MG63 (cell line): ENCODE data around the gene RTN4R. TPM values are rescaled to one million over a fixed set of nuclear protein-coding genes. Genes with fewer than 3 reads are reported as not detected.

Experiments
- DNase-seq: peaks from one replicate; pipeline ENCODE4 v3.0.0-alpha.2; 2020
- H3K27me3 ChIP-seq: fragments of 250-450 bp; sonication (Bioruptor Pico); 2 replicates; pipeline ENCODE4 v1.5.1; 2020; ENCODE audit warnings: mild to moderate bottlenecking, moderate library complexity
- H3K36me3 ChIP-seq: fragments of 250-450 bp; sonication (Bioruptor Pico); 2 replicates; pipeline ENCODE4 v1.5.1; 2020; ENCODE audit warnings: mild to moderate bottlenecking, moderate library complexity
- H3K4me3 ChIP-seq: fragments of 250-450 bp; sonication (Bioruptor Pico); 2 replicates; pipeline ENCODE4 v1.5.1; 2020; ENCODE audit warnings: mild to moderate bottlenecking, moderate library complexity
- H3K9me3 ChIP-seq: fragments of 250-450 bp; sonication (Bioruptor Pico); 2 replicates; pipeline ENCODE4 v1.5.1; 2020; ENCODE audit warnings: mild to moderate bottlenecking, moderate library complexity
- total RNA-seq: library from RNA; depleted of rRNA; stranded (reverse); fragments of >200 nt; shearing (Covaris generic); gene quantifications from 2 replicates; pipeline ENCODE4 v1.2.3, GENCODE V29; 2014; ENCODE audit warnings: low replicate concordance; rRNA removed

Gene RTN4R
- total RNA-seq, 1 experiment from 2014 or later: 5.7 TPM

DNA sequence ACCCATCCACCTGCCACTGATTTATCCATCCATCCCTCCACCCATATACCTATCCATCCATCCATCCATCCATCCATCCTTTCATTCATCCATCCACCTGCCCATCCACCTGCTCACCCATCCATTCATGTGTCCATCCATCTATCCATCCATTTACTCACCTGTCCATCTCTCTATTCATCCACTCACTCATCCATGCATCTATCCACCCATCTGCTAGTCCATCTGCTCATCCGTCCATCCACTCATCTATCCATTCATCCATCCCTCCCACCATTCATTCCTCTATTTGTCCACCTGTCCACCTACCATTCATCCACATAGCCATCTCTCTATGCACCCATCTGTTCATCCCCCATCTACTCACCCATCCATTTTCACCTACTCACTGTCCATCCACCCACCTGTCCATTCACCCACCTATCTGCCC is 68.7 kb downstream of the RTN4R start:
- DNase-seq: no peak
- Histone ChIP-seq H3K9me3 (no peaks in the 10 kb centered on the region), H3K36me3 (no peaks in the 10 kb centered on the region), H3K4me3 (no peak overlapping the region), H3K27me3 (peaks cover 2% of the 10 kb centered on the region; the same call in 1 of the 2 replicates)

DNA sequence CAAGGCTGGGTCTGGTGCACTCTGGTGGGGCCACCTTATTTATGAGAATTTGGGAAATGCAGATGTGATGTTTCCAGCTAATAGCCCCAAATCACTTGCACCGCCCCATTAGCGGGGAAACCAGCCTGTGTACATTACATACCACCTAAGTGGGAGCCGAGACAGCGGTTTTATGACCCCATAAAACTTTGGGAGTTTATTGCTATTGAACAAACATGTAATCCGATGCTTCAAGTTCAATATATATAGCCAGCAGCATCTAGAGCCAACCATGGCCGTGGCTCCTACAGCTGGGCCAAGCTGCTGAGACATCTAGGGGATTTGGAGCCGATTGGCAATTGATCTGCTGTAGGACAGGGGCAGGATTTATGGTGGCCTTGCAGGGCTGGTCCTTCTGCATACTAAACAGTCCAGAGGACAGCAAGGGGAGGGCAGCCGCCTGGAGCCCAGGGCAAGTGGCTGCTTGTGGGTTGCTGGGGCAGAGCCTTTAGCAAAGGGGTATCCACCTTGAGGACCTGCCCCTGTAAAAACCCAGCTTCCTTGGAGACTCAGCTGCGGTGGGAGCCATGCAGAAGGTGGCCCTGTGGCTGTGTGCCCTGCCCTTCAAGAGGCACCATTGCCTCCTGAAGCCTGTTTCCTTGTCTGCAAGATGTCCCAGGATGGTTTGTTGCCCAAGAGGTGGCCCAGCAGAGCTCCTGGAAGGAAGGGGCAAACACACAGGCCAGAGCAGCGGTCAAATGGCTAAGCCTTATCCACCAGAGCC is 69.4 kb downstream of the RTN4R start:
- Histone ChIP-seq H3K9me3 (no peaks in the 10 kb centered on the region), H3K27me3 (peaks cover 2% of the 10 kb centered on the region; the same call in 1 of the 2 replicates), H3K36me3 (no peaks in the 10 kb centered on the region), H3K4me3 (no peak overlapping the region)
- DNase-seq: no peak

DNA sequence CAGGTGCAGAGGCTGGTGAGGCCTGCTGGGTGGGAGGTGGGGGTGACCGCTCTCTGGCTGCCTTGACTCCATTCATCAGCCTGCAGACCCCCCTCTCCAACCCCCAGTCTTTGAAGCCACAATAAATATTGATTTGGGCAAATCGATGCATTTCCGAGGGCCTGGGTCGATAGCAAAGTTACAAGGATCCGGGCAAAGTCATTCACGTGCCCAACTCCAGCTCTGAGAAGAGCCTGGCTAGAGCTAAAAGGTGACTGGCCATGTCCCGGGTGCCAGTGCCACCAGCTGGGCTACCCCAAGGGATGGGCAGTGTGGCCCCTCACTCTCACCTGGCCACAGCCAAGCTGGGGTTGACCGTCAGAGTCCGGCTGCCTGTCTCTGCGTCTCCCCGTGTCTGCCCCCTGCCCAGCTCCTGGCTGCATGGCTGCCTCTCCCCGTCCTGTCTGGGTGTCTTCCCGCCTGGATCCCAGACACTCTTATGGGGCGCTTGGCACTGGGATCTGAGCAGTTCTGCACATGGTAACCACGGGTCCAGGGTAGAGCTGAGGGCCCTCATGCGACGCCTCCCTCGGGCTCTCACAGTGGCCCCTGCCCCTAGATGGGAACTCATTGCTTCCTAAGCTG is 70.6 kb downstream of the RTN4R start:
- Histone ChIP-seq H3K36me3 (no peaks in the 10 kb centered on the region), H3K27me3 (peaks cover 2% of the 10 kb centered on the region; the same call in 1 of the 2 replicates), H3K9me3 (no peaks in the 10 kb centered on the region), H3K4me3 (no peak overlapping the region)
- no peak for DNase-seq

DNA sequence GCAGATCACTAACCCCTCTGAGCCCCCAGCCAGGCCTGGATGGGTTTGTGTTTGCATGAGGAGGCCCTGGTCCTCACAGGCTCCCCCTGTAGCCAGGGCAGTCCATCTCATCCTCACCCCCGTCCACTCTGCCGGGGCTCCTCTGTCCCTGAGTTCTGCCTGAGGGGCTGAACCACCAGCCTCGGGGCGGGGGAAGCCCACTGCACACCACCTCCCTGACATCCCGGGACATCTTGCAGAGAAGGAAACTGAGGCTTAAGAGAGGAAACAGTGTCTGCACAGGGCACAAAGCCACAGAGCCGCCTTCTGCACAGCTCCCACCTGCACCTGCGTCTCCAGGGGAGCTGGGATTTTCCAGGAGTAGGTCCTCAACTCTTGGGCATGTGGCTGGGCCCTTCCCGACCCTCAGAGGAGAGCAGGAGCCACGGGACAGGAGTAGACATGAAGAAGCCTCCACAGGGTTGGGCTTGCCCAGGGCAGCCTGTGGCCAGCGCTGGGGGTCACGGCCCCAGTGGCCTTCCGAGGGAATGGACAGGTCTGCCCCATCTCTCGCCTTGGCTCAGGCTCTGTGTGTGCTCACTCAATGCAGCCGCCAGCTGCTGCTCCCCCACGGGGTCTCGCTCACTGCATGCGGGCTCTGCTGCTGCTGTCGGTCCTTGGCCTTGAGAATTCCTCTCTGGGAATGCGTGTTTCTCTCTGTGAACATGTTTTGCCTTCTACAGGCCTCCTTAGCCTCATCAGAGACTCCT is 71.8 kb downstream of the RTN4R start:
- no peak for DNase-seq
- H3K4me3 ChIP-seq: no peak overlapping the region
- no peaks in the 10 kb centered on the region for H3K36me3 ChIP-seq
- no peaks in the 10 kb centered on the region for H3K9me3 ChIP-seq
- H3K27me3 ChIP-seq: peaks cover 2% of the 10 kb centered on the region; the same call in 1 of the 2 replicates

DNA sequence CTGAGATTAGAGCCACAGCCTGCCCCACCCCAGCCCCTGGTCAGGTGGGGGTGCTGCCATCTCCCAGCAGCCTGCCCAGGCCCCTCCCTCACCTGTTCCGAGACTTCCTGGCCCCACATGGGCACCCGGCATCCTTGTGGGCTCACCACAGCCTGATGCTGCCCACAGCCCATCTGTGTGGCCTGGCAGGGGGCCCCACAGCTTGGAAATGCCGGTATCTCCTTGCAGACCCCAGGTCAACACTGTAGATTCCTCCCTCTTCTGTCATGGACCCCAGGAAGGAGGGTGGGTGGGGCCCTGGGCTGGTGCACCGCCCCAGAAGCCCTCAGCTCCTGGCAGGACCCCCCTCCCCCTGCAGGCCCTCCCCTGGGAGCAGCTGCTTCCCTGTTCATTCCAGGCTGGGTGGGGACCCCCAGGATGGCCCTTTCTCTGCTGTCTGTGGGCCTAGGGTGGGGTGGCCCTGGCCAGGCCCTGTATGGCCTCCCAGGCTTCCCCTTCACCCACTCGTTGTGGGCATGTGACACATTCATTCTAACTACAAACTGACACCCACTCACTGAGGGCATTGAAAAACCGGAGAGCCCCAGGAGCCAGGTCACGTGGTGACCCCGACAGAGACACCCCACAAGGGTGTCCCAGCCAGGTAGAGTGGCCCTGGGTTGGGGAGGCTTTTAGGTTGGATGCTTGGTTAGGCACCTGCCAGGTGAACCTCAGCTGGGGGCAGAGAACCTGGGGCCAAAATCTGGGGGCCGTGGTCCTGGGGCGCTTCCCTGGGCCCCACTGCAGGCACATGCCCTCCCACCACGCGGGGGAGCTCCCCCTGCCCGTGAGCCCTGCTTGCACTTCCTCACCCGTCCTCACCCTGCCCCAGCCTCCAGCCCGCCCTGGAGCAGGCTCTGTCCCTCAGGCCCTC is 73.2 kb downstream of the RTN4R start:
- Histone ChIP-seq H3K27me3 (peaks cover 2% of the 10 kb centered on the region; the same call in 1 of the 2 replicates), H3K36me3 (no peaks in the 10 kb centered on the region), H3K9me3 (no peaks in the 10 kb centered on the region), H3K4me3 (no peak overlapping the region)
- DNase-seq: no peak

DNA sequence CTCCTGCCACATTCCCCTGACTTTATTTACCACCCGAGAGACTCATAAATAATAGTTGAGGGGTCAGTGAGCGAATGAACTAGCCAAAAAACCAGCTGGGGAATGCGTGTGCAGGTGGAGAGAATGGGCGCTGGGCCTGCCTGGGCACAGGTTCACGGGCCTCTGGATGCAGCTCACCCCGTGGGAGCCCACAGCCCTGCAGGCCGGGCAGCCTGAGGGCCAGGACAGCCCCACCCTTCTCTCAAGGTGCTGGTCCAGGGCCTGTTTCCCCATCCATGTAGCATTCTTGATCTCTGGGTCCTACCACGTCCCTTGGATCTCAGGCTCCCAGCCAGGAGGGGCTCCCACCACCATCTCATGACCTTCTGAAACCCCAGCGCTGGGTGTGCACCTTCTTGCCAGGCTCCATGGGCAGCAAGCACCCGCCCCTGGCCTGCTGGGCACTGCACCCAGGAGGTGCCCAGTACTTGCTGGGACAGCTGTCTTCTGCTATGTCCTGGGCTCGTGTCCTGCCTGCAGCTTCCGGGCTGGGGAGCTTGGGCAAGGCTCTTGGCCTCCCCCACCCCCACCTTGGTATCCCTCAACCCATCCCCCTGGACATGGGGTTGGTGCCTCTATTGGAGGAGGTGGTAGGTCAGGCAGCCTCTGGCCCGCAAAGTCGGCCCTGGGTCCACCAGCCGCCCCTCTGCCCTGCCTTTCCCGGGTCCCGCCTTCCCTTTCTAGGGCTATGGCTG is 74.2 kb downstream of the RTN4R start:
- no peak for DNase-seq
- Histone ChIP-seq H3K9me3 (no peaks in the 10 kb centered on the region), H3K27me3 (no peaks in the 10 kb centered on the region)

DNA sequence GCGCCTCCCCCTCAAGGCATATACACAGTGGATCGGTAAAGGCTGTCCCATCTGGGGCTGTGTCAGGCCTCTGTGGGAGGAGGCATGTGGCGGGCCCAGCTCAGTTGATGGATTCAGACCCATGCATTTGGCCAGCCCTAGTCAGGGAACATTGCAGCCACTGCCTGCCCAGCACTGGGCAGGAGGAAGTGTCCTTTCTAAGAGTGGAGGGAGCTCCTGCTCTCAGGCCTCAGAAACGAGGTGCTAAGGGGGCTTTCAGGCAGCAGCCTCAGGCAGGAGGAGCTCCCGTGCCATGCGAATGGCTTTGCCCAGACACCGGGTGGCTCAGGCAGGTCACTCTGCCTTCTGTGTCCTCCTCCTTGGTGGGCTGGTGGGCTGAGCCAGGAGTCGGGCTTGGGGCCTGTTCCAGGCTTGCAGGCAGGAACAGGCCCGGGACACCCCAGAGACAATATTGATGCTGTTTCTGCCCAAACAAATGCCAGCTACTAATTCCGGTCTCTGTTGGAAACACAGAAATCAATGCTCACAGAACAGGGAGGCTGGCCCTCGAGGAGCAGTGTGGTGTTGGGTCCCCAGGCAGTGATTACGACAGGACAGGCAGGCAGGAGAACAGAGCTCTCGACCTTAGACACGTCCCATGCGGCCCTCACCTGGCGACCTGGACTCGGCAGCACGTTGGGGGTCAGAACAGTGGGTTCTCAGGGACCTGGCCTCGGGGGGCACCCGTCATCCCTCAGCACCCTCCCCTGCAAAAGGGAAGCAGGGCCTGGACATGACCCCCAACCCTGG is 75.0 kb downstream of the RTN4R start:
- DNase-seq: no peak

More for the DNA sequence above, 74.2 kb downstream of the RTN4R start:
- H3K4me3 ChIP-seq: no peak overlapping the region
- H3K36me3 ChIP-seq: no peaks in the 10 kb centered on the region

DNA sequence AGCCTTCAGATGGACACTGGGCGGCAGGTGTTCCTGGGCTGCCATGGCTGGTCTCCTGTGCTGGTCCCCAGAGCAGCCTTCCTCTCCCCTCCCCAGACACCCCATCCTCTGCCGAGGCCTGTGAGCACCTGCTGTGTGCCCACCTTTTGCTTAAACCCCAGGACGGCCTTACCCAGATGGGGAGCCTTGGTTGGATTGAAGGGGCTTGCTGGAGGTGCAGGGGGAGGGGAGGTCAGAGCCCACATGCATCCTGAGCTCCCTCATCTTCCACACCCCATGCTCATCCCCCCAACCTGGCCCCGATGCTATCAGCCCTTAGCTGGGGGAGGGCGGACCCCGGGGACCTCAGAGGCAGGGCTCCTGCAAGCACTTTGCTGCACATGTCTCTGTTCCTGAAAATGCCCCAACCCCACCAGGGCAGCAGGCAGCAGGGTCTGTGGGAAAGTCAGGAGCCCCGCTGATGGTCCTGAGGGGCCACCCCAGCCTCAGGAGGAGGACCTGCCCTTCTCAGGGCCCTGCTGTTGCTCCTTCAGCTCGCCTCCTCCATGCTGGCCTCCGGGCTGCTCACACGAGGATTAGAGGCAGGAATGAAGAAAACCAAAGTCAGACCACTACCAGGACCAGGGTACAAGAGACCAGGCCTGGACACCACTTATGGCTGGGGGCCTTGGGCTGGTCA is 75.7 kb downstream of the RTN4R start:
- no peaks in the 10 kb centered on the region for H3K9me3 ChIP-seq
- DNase-seq: no peak
- no peak overlapping the region for H3K4me3 ChIP-seq
- H3K36me3 ChIP-seq: no peaks in the 10 kb centered on the region
- no peaks in the 10 kb centered on the region for H3K27me3 ChIP-seq

More for the DNA sequence above, 75.0 kb downstream of the RTN4R start:
- H3K4me3 ChIP-seq: no peak overlapping the region
- no peaks in the 10 kb centered on the region for H3K9me3 ChIP-seq
- H3K27me3 ChIP-seq: no peaks in the 10 kb centered on the region
- no peaks in the 10 kb centered on the region for H3K36me3 ChIP-seq

DNA sequence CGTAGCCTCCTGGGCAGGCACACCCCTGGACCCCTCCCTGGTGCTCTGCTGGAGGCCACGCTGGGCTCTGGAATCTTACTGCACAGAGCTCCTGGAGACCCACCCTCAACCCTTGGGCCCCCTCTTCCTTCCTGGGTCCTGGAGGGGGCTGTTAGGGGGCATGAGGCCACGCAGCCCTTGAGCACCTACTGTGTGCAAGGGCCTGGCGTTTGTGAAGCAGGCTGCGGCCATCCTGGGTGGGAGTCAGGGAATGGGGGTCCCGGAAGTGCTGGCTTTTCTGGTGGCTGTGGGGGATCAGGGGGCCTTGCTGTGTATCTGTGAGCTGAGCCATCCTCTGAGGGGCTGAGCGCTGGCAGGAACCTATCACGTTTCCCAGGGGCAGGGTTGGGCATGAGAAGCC is 76.3 kb downstream of the RTN4R start:
- DNase-seq: no peak
- no peaks in the 10 kb centered on the region for H3K9me3 ChIP-seq
- no peaks in the 10 kb centered on the region for H3K27me3 ChIP-seq
- H3K4me3 ChIP-seq: no peak overlapping the region
- no peaks in the 10 kb centered on the region for H3K36me3 ChIP-seq

Other genes starting within 250 kb of the RTN4R start
- gene TANGO2, start 247.2 kb downstream of the RTN4R start, total RNA-seq: 21.0 and 54.2 TPM in 2 replicates
- 16.3 and 31.0 TPM in 2 replicates for gene DGCR8, start 188.1 kb downstream of the RTN4R start, total RNA-seq
- 841 and 1,160 TPM in 2 replicates for gene RANBP1, start 152.2 kb downstream of the RTN4R start, total RNA-seq
- 39.4 and 43.4 TPM in 2 replicates for gene TRMT2A, start 151.1 kb downstream of the RTN4R start, total RNA-seq
- gene ZDHHC8, start 136.5 kb downstream of the RTN4R start, total RNA-seq: 1.4 and 9.6 TPM in 2 replicates
- not detected in 2 replicates for gene CCDC188, start 117.3 kb downstream of the RTN4R start, total RNA-seq
- gene DGCR6L, start 51.7 kb upstream of the RTN4R start, total RNA-seq: 82.0 and 82.5 TPM in 2 replicates
- gene ZNF74, start 125.8 kb upstream of the RTN4R start, total RNA-seq: 4.3 and 7.0 TPM in 2 replicates
- gene SCARF2, start 169.5 kb upstream of the RTN4R start, total RNA-seq: 22.3 and 32.1 TPM in 2 replicates
- 29.1 and 36.0 TPM in 2 replicates for gene KLHL22, start 227.5 kb upstream of the RTN4R start, total RNA-seq
- 17.2 and 34.0 TPM in 2 replicates for gene MED15, start 239.3 kb upstream of the RTN4R start, total RNA-seq